ENCODE results near the gene SLCO4C1. TPM values are rescaled to one million over a fixed set of nuclear protein-coding genes. Genes with fewer than 3 reads are reported as not detected.

Gene SLCO4C1
- total RNA-seq, 1 experiment from 2014 or later: not detected

- H4K20me1 ChIP-seq (ENCODE audit: insufficient read depth, low read depth, low read length): no peaks in the 10 kb centered on the region
- H3K36me3 ChIP-seq (ENCODE audit: insufficient read depth, low read length): no peaks in the 10 kb centered on the region
- no peak for DNase-seq
- H3K27me3 ChIP-seq (ENCODE audit: low read length): no peaks in the 10 kb centered on the region
- H3K9me3 ChIP-seq (ENCODE audit: low read length): no peaks in the 10 kb centered on the region
- no peak overlapping the region for H3K4me3 ChIP-seq (ENCODE audit: low read length)
- H3K27ac ChIP-seq (ENCODE audit: low read length): no peak overlapping the region
- H3K4me2 ChIP-seq (ENCODE audit: low read depth, low read length, poor library complexity, severe bottlenecking): no peak overlapping the region
- H3K4me1 ChIP-seq (ENCODE audit: low read length): no peaks in the 10 kb centered on the region
- H3K79me2 ChIP-seq (ENCODE audit: low read length): no peaks in the 10 kb centered on the region
- H3K9ac ChIP-seq (ENCODE audit: low read length): no peak overlapping the region
- no peaks in the 10 kb centered on the region for H3K9me2 ChIP-seq (replicated peaks; ENCODE audit: insufficient read depth, low read length)
- no peak overlapping the region for H2AFZ ChIP-seq (ENCODE audit: low read length)
Observed at GRCh38 chr5:102249381-102249780, 46.7 kb downstream of the SLCO4C1 start.

- no peak overlapping the region for H3K4me2 ChIP-seq (ENCODE audit: low read depth, low read length, poor library complexity, severe bottlenecking)
- no peaks in the 10 kb centered on the region for H3K36me3 ChIP-seq (ENCODE audit: insufficient read depth, low read length)
- H3K9me3 ChIP-seq (ENCODE audit: low read length): no peaks in the 10 kb centered on the region
- H3K9ac ChIP-seq (ENCODE audit: low read length): no peak overlapping the region
- no peak overlapping the region for H2AFZ ChIP-seq (ENCODE audit: low read length)
- no peak for DNase-seq
- no peaks in the 10 kb centered on the region for H3K79me2 ChIP-seq (ENCODE audit: low read length)
- H4K20me1 ChIP-seq (ENCODE audit: insufficient read depth, low read depth, low read length): no peaks in the 10 kb centered on the region
- H3K9me2 ChIP-seq (replicated peaks; ENCODE audit: insufficient read depth, low read length): no peaks in the 10 kb centered on the region
- no peak overlapping the region for H3K4me3 ChIP-seq (ENCODE audit: low read length)
- no peaks in the 10 kb centered on the region for H3K27me3 ChIP-seq (ENCODE audit: low read length)
- no peak overlapping the region for H3K27ac ChIP-seq (ENCODE audit: low read length)
- H3K4me1 ChIP-seq (ENCODE audit: low read length): no peaks in the 10 kb centered on the region
Observed at GRCh38 chr5:102243213-102243612, 52.9 kb downstream of the SLCO4C1 start.

- Histone ChIP-seq H3K9ac (ENCODE audit: low read length) (no peak overlapping the region), H4K20me1 (ENCODE audit: insufficient read depth, low read depth, low read length) (no peaks in the 10 kb centered on the region), H3K9me2 (replicated peaks; ENCODE audit: insufficient read depth, low read length) (no peaks in the 10 kb centered on the region), H3K4me3 (ENCODE audit: low read length) (no peak overlapping the region), H3K79me2 (ENCODE audit: low read length) (no peaks in the 10 kb centered on the region), H3K27me3 (ENCODE audit: low read length) (no peaks in the 10 kb centered on the region), H3K4me2 (ENCODE audit: low read depth, low read length, poor library complexity, severe bottlenecking) (no peak overlapping the region), H3K36me3 (ENCODE audit: insufficient read depth, low read length) (no peaks in the 10 kb centered on the region), H2AFZ (ENCODE audit: low read length) (no peak overlapping the region), H3K27ac (ENCODE audit: low read length) (no peak overlapping the region), H3K4me1 (ENCODE audit: low read length) (no peaks in the 10 kb centered on the region), H3K9me3 (ENCODE audit: low read length) (no peaks in the 10 kb centered on the region)
- no peak for DNase-seq
Observed at GRCh38 chr5:102241809-102242421, 54.2 kb downstream of the SLCO4C1 start.

GRCh38 chr5:102231693-102232619 lies 64.1 kb downstream of the SLCO4C1 start:
- Histone ChIP-seq H3K79me2 (ENCODE audit: low read length) (no peaks in the 10 kb centered on the region), H3K4me1 (ENCODE audit: low read length) (no peaks in the 10 kb centered on the region), H2AFZ (ENCODE audit: low read length) (no peak overlapping the region), H3K36me3 (ENCODE audit: insufficient read depth, low read length) (no peaks in the 10 kb centered on the region), H3K4me3 (ENCODE audit: low read length) (no peak overlapping the region), H3K9me3 (ENCODE audit: low read length) (no peaks in the 10 kb centered on the region), H3K9ac (ENCODE audit: low read length) (no peak overlapping the region), H4K20me1 (ENCODE audit: insufficient read depth, low read depth, low read length) (no peaks in the 10 kb centered on the region), H3K4me2 (ENCODE audit: low read depth, low read length, poor library complexity, severe bottlenecking) (no peak overlapping the region), H3K27me3 (ENCODE audit: low read length) (no peaks in the 10 kb centered on the region), H3K27ac (ENCODE audit: low read length) (no peak overlapping the region), H3K9me2 (replicated peaks; ENCODE audit: insufficient read depth, low read length) (no peaks in the 10 kb centered on the region)
- DNase-seq: no peak

GRCh38 chr5:102229685-102230084 lies 66.4 kb downstream of the SLCO4C1 start:
- peak; percentile 44 for DNase-seq
- no peak overlapping the region for H2AFZ ChIP-seq (ENCODE audit: low read length)

GRCh38 chr5:102226321-102226720 lies 69.8 kb downstream of the SLCO4C1 start:
- no peaks in the 10 kb centered on the region for H3K9me2 ChIP-seq (replicated peaks; ENCODE audit: insufficient read depth, low read length)
- H3K27ac ChIP-seq (ENCODE audit: low read length): no peak overlapping the region
- DNase-seq: no peak
- H3K27me3 ChIP-seq (ENCODE audit: low read length): no peaks in the 10 kb centered on the region
- no peak overlapping the region for H3K4me3 ChIP-seq (ENCODE audit: low read length)
- H4K20me1 ChIP-seq (ENCODE audit: insufficient read depth, low read depth, low read length): no peaks in the 10 kb centered on the region
- H3K36me3 ChIP-seq (ENCODE audit: insufficient read depth, low read length): no peaks in the 10 kb centered on the region
- no peaks in the 10 kb centered on the region for H3K4me1 ChIP-seq (ENCODE audit: low read length)
- H3K9me3 ChIP-seq (ENCODE audit: low read length): no peaks in the 10 kb centered on the region
- H3K79me2 ChIP-seq (ENCODE audit: low read length): no peaks in the 10 kb centered on the region
- H3K9ac ChIP-seq (ENCODE audit: low read length): no peak overlapping the region
- no peak overlapping the region for H3K4me2 ChIP-seq (ENCODE audit: low read depth, low read length, poor library complexity, severe bottlenecking)
- H2AFZ ChIP-seq (ENCODE audit: low read length): no peak overlapping the region

More at GRCh38 chr5:102229685-102230084, 66.4 kb downstream of the SLCO4C1 start:
- H3K27me3 ChIP-seq (ENCODE audit: low read length): no peaks in the 10 kb centered on the region
- H3K36me3 ChIP-seq (ENCODE audit: insufficient read depth, low read length): no peaks in the 10 kb centered on the region
- H3K9me2 ChIP-seq (replicated peaks; ENCODE audit: insufficient read depth, low read length): no peaks in the 10 kb centered on the region
- H4K20me1 ChIP-seq (ENCODE audit: insufficient read depth, low read depth, low read length): no peaks in the 10 kb centered on the region
- H3K79me2 ChIP-seq (ENCODE audit: low read length): no peaks in the 10 kb centered on the region
- no peak overlapping the region for H3K4me2 ChIP-seq (ENCODE audit: low read depth, low read length, poor library complexity, severe bottlenecking)
- no peak overlapping the region for H3K9ac ChIP-seq (ENCODE audit: low read length)
- no peak overlapping the region for H3K27ac ChIP-seq (ENCODE audit: low read length)
- H3K4me1 ChIP-seq (ENCODE audit: low read length): no peaks in the 10 kb centered on the region
- no peaks in the 10 kb centered on the region for H3K9me3 ChIP-seq (ENCODE audit: low read length)
- no peak overlapping the region for H3K4me3 ChIP-seq (ENCODE audit: low read length)

GRCh38 chr5:102223542-102224477 lies 72.3 kb downstream of the SLCO4C1 start:
- H4K20me1 ChIP-seq (ENCODE audit: insufficient read depth, low read depth, low read length): no peaks in the 10 kb centered on the region

GRCh38 chr5:102222772-102223171 lies 73.3 kb downstream of the SLCO4C1 start:
- Histone ChIP-seq H3K27me3 (ENCODE audit: low read length) (no peaks in the 10 kb centered on the region), H4K20me1 (ENCODE audit: insufficient read depth, low read depth, low read length) (no peaks in the 10 kb centered on the region), H3K9me2 (replicated peaks; ENCODE audit: insufficient read depth, low read length) (no peaks in the 10 kb centered on the region), H3K4me3 (ENCODE audit: low read length) (no peak overlapping the region), H3K9me3 (ENCODE audit: low read length) (no peaks in the 10 kb centered on the region), H3K9ac (ENCODE audit: low read length) (no peak overlapping the region), H2AFZ (ENCODE audit: low read length) (no peak overlapping the region), H3K36me3 (ENCODE audit: insufficient read depth, low read length) (no peaks in the 10 kb centered on the region), H3K27ac (ENCODE audit: low read length) (no peak overlapping the region), H3K79me2 (ENCODE audit: low read length) (no peaks in the 10 kb centered on the region), H3K4me1 (ENCODE audit: low read length) (no peaks in the 10 kb centered on the region), H3K4me2 (ENCODE audit: low read depth, low read length, poor library complexity, severe bottlenecking) (no peak overlapping the region)
- DNase-seq: no peak

More at GRCh38 chr5:102223542-102224477, 72.3 kb downstream of the SLCO4C1 start:
- H3K27me3 ChIP-seq (ENCODE audit: low read length): no peaks in the 10 kb centered on the region
- no peaks in the 10 kb centered on the region for H3K9me2 ChIP-seq (replicated peaks; ENCODE audit: insufficient read depth, low read length)
- no peak overlapping the region for H3K9ac ChIP-seq (ENCODE audit: low read length)
- DNase-seq: peak; percentile 81
- H3K27ac ChIP-seq (ENCODE audit: low read length): no peak overlapping the region
- H3K4me2 ChIP-seq (ENCODE audit: low read depth, low read length, poor library complexity, severe bottlenecking): no peak overlapping the region
- H3K36me3 ChIP-seq (ENCODE audit: insufficient read depth, low read length): no peaks in the 10 kb centered on the region
- no peaks in the 10 kb centered on the region for H3K79me2 ChIP-seq (ENCODE audit: low read length)
- H2AFZ ChIP-seq (ENCODE audit: low read length): no peak overlapping the region
- H3K9me3 ChIP-seq (ENCODE audit: low read length): no peaks in the 10 kb centered on the region
- no peaks in the 10 kb centered on the region for H3K4me1 ChIP-seq (ENCODE audit: low read length)
- no peak overlapping the region for H3K4me3 ChIP-seq (ENCODE audit: low read length)

Data from Karpas-422 (cell line).